HepG2 (cell line): ENCODE data around the gene COG4. TPM values are rescaled to one million over a fixed set of nuclear protein-coding genes. Genes with fewer than 3 reads are reported as not detected.

Experiments used
- ARHGAP35 ChIP-seq: sonication (generic); formaldehyde crosslinking; IDR thresholded peaks from 2 replicates; pipeline ENCODE4 v1.9.0; 2022; ENCODE audit warnings: mild to moderate bottlenecking, inconsistent platforms, moderate library complexity, missing genetic modification reagents, borderline replicate concordance
- ATF7-NPFF ChIP-seq: sonication (generic); formaldehyde crosslinking; IDR thresholded peaks from 2 replicates; pipeline ENCODE4 v1.8.1; 2023; ENCODE audit warnings: mild to moderate bottlenecking, low read depth, missing genetic modification reagents, moderate library complexity
- CREB1 ChIP-seq, 2 experiments: fragments of 450-650 bp in 1 of 2; IDR thresholded peaks; 2 replicates each; pipeline ENCODE4 v1.6.1; 2016 to 2017; ENCODE audit warnings: control low read depth in 1 of 2, mild to moderate bottlenecking in 1 of 2, missing compliant biosample characterization in 1 of 2, missing genetic modification characterization in 1 of 2
- NCOA2 ChIP-seq: sonication (generic); formaldehyde crosslinking; IDR thresholded peaks from 2 replicates; pipeline ENCODE4 v1.8.0; 2022; ENCODE audit warnings: inconsistent platforms
- PRDM4 ChIP-seq: sonication (generic); formaldehyde crosslinking; IDR thresholded peaks from 2 replicates; pipeline ENCODE4 v1.9.0; 2021; ENCODE audit warnings: missing genetic modification reagents, borderline replicate concordance
- RBM39 ChIP-seq: fragments of 200-400 bp; formaldehyde crosslinking; IDR thresholded peaks from one replicate; pipeline ENCODE4 v1.6.1; 2018; ENCODE audit warnings: antibody characterized with exemption, mild to moderate bottlenecking, low read depth, low read length; ENCODE audit not compliant: poor library complexity, severe bottlenecking
- REL ChIP-seq: sonication (generic); formaldehyde crosslinking; conservative IDR thresholded peaks from 2 replicates; pipeline ENCODE4 v1.8.0; 2022; ENCODE audit warnings: mild to moderate bottlenecking, missing genetic modification reagents, moderate library complexity
- SIN3A ChIP-seq: IDR thresholded peaks from 2 replicates; pipeline ENCODE4 v1.6.1; 2011; ENCODE audit warnings: low read depth, mild to moderate bottlenecking, control low read depth, low read length, borderline replicate concordance
- ZBTB39 ChIP-seq: sonication (generic); formaldehyde crosslinking; IDR thresholded peaks from 2 replicates; pipeline ENCODE4 v1.5.0; 2020; ENCODE audit warnings: missing genetic modification reagents
- ZNF12 ChIP-seq: sonication (generic); formaldehyde crosslinking; IDR thresholded peaks from 2 replicates; pipeline ENCODE4 v1.5.0; 2020; ENCODE audit warnings: missing genetic modification reagents
- ZNF609 ChIP-seq: sonication (generic); formaldehyde crosslinking; IDR thresholded peaks from 2 replicates; pipeline ENCODE4 v1.4.0; 2020; ENCODE audit warnings: mild to moderate bottlenecking, missing genetic modification reagents, borderline replicate concordance
- ZNF747 ChIP-seq: sonication (generic); formaldehyde crosslinking; IDR thresholded peaks from 2 replicates; pipeline ENCODE4 v1.8.1; 2023; ENCODE audit warnings: missing genetic modification reagents, mild to moderate bottlenecking, borderline replicate concordance
- polyA plus RNA-seq, 8 experiments: library from polyadenylated mRNA; depleted of rRNA in 3 of 8; stranded (reverse) in 7 of 8; unstranded in 1 of 8; fragments of >200 nt; fragmentation: Illumina TruSeq in 4 of 8; extraction: Trizol in 4 of 8; gene quantifications; 2 replicates each; pipeline versions ENCODE4 v1.2.1 to v1.2.3, GENCODE V29; 2011 to 2016; ENCODE audit warnings: low read depth in 4 of 8, missing spikeins in 1 of 8, mixed read lengths in 1 of 8; ENCODE audit not compliant: insufficient read depth in 1 of 8
- total RNA-seq, 5 experiments: library from RNA; depleted of rRNA; stranded (reverse); fragments of >200 nt; fragmentation: Illumina TruSeq; extraction: Trizol; gene quantifications; 2 replicates each; pipeline ENCODE4 v1.2.3, GENCODE V29; 2016; ENCODE audit warnings: low read depth in 1 of 5
- TF ChIP-seq, protein P1 (sequence below): sonication (generic); formaldehyde crosslinking; IDR thresholded peaks from 2 replicates; pipeline ENCODE4 v1.4.0; 2020; ENCODE audit warnings: missing genetic modification reagents, borderline replicate concordance

Gene COG4
- total and polyA plus RNA-seq, 2 of the 13 experiments (the other 11 are each of a cell fraction or from before 2014, with no cell fraction given), result 51.1 to 73.8 TPM

GRCh38 chr16:70437017-70437581 is 86.3 kb downstream of the COG4 start (continued):
- no peak for TF ChIP-seq ZNF609 (CRISPR knock-in tag)
- TF ChIP-seq CREB1 (IDR thresholded peaks at IDR 0.05), result no peak
- TF ChIP-seq CREB1 (CRISPR knock-in tag; IDR thresholded peaks at IDR 0.05), result no peak
- peak; percentile 53; the same call in 1 of the 2 replicates for TF ChIP-seq ZNF747 (CRISPR knock-in tag)
- no peak for TF ChIP-seq ZNF12 (CRISPR knock-in tag)
- 0 out of 2 replicates have a peak, but pooled peaks have one; percentile 30 for TF ChIP-seq SIN3A
- TF ChIP-seq PRDM4 (CRISPR knock-in tag), result no peak
- TF ChIP-seq ZBTB39 (CRISPR knock-in tag), result no peak
- no peak for TF ChIP-seq ATF7-NPFF
- peak; percentile 38; the same call in 1 of the 2 replicates for TF ChIP-seq NCOA2
- no peak for TF ChIP-seq RBM39
- TF ChIP-seq ARHGAP35, result no peak
- TF ChIP-seq, protein P1, sequence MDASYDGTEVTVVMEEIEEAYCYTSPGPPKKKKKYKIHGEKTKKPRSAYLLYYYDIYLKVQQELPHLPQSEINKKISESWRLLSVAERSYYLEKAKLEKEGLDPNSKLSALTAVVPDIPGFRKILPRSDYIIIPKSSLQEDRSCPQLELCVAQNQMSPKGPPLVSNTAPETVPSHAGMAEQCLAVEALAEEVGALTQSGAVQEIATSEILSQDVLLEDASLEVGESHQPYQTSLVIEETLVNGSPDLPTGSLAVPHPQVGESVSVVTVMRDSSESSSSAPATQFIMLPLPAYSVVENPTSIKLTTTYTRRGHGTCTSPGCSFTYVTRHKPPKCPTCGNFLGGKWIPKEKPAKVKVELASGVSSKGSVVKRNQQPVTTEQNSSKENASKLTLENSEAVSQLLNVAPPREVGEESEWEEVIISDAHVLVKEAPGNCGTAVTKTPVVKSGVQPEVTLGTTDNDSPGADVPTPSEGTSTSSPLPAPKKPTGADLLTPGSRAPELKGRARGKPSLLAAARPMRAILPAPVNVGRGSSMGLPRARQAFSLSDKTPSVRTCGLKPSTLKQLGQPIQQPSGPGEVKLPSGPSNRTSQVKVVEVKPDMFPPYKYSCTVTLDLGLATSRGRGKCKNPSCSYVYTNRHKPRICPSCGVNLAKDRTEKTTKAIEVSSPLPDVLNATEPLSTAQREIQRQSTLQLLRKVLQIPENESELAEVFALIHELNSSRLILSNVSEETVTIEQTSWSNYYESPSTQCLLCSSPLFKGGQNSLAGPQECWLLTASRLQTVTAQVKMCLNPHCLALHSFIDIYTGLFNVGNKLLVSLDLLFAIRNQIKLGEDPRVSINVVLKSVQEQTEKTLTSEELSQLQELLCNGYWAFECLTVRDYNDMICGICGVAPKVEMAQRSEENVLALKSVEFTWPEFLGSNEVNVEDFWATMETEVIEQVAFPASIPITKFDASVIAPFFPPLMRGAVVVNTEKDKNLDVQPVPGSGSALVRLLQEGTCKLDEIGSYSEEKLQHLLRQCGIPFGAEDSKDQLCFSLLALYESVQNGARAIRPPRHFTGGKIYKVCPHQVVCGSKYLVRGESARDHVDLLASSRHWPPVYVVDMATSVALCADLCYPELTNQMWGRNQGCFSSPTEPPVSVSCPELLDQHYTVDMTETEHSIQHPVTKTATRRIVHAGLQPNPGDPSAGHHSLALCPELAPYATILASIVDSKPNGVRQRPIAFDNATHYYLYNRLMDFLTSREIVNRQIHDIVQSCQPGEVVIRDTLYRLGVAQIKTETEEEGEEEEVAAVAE (CRISPR knock-in tag), result no peak
- no peak for TF ChIP-seq REL (CRISPR knock-in tag)
